ENCODE results near the gene ELP4. TPM values are rescaled to one million over a fixed set of nuclear protein-coding genes. Genes with fewer than 3 reads are reported as not detected.

ELP4 gene
- polyA plus RNA-seq, 1 donor, result 17.4 TPM

- DNase-seq (ENCODE audit: low read depth), result no peak
Measured at GRCh38 chr11:31809857-31810778, 300.6 kb downstream of the ELP4 start.

DNA sequence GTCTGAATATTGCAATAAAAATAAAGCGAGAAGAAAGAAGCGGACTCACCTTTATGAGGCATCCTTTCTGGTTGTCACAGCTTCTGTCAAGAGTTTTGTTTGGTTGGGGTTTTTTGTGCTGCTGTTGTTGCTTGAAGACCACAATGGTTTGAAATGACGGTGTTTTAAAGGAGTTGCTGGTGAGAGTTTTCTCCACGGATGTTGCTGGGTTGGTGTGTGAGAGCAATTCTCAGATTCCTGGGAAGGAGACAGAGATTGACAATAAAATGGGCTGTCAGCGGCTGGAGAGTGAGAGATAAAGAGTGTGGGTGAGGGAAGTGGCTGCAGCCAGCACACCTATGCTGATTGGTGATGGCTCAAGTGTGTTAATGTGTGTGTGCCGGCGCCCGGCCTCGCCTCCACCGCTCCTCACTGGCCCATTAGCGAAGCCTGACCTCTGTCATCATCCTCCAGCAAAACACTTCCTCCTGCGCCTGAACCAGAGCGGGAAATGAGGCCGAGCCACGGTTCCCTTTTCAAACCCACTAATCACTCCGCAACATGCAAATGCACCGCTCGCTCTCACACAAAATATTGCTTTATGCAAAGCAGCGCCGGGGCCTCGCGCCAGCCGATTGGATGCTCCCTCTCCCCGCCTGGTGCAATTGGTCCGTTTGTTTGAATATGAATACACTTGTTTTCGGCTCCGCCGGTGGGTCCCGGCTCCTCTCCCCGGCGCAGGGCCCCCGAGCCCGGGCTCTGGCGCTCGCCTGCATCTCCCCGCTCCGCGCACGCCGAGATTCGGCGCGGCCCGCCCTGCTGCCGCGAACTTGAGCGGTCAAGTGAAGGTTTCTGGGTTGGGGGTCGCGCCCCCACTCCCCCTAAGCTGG, 301.4 kb downstream of the ELP4 start, which contains the start of gene PAX6:
PAX6 (minus strand) TSS at position 544 of the 869 bp plus-strand sequence. CDS start 4,911 bp downstream, outside the sequence.
- DNase-seq (ENCODE audit: low read depth), result no peak

DNA sequence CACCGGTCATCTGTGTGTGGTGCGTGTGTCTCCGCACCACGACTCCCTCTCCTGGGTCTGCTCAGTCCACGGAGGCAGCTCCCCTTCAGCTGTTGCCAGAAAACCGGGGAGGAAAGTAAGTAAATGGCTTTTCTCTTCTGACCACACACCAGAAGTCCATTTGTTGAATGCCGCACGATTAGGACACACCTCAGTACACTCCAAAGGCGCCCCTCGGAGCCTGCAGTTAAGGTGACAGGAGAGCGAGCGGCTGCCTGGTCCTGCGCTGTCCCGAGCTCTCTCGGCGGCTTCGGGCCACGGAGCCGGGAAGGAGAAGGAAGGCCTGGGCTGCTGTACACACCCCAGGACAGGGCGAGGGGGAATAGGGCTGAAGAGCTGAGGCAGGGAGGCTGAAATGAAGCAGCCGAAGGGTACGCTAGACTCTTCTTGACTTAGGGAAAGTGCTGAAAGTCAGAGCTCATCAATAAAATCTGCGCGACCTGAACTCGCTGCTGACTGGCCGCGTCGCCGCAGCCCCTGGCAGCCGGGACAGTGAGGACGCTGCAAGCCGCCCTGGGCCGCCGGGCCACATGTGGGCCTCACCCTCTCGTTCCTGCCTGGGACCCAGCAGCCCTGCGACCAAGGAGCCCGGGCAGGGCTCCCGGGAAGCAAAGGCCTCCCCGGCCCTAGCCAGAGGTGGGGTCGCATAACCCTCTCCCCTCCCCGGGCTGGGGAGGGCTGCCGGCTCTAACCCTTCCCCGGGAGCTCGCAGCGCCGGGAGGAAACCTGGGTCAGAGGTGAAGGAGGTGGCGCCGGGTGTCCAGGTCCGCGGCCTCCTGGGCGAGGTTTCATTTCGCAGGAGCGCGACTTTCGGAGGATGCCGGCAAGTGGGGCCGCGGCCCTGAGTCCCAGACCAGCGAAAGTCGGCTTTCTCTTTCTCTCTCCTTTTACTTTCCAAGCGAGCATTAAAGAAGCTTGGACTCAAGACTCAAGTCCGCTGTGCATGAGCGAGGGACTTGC, 303.1 kb downstream of the ELP4 start:
- DNase-seq (ENCODE audit: low read depth), result no peak

DNA sequence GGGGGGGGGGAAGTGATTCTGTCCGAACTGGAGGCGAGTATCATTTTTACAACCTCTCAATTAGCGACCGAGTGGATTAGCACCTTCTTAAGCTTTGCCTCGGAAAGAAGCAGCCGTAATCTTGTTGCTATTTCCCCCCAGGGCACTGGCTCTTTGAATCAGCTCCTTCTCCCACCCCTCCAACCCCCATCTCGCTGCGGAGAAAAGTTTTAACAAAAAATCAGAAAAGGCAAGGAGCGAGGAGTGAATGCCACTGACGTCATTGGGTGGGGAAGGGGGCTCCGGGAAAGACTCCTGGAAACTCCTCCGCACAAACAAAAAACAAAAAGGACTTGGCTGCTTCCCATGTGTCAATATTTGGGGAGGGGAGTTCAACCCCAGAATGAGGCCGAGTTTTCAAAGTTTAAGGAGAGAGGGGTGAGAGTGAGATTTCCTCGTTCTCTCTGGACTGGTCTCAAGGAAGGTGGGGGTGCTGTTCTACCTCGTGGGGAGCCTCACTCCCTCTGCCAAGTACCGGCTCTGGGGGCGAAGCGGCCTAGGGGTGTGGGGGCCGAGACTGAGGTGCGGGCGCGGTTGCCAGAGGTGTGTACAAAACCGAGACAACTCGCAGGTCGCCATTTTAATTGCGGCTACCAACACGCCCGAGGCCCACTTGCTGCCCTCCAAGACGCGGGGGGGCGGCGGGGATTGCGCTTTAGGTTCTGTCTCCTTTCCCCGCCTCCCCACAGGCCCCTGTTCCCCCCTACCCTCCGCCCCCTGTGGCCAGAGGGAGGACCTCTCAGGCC, 304.0 kb downstream of the ELP4 start:
- DNase-seq (ENCODE audit: low read depth), result no peak

GRCh38 chr11:31814176-31814868, 304.8 kb downstream of the ELP4 start:
- no peak for DNase-seq (ENCODE audit: low read depth)

GRCh38 chr11:31815711-31816467, 306.3 kb downstream of the ELP4 start:
- DNase-seq (ENCODE audit: low read depth), result no peak

- DNase-seq (ENCODE audit: low read depth), result no peak
Measured at GRCh38 chr11:31816468-31817053, 307.0 kb downstream of the ELP4 start.

- no peak for DNase-seq (ENCODE audit: low read depth)
Measured at GRCh38 chr11:31817054-31817620, 307.6 kb downstream of the ELP4 start.

DNA sequence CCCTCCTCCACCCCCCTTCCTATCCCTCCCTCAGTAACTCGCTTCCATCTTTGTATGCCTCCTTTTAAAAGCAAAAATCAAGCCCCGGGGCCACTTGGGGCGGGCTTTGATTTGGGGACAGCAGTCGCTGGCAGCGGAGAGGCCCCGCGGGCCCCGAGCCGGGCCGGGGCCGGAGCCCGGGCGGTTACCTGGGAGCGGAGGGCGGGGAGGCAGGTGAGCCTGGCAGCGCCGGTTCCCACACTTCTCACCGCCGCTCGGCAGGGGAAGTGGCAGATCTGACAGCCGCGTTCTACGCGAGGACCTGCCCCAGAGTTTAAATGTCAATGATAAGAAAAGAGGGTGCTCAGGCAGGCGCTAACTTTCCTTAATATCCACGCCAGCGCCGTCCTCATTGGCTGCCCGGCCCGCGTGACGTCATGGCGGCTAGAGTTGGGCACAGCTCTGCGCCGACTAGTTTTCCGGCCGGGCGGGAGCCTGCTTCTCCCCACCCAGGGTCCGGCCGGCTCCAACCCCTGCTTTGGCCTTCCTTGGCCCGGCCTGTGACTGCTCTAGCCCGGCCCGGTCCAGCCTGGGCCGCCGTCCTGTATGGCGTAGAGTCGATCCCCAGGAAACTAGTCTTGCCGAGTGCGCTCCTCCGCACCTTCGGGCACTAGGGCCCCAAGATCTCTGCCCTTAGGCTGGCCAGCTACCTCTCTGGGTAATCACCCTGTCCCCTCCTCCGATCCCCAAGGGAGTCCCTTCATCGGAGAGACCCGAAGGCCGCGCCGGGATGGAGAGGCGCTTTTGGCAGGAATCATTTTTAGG, 308.3 kb downstream of the ELP4 start:
- DNase-seq (ENCODE audit: low read depth), result no peak

GRCh38 chr11:31818425-31818755, 308.8 kb downstream of the ELP4 start:
- DNase-seq (ENCODE audit: low read depth), result no peak

DNA sequence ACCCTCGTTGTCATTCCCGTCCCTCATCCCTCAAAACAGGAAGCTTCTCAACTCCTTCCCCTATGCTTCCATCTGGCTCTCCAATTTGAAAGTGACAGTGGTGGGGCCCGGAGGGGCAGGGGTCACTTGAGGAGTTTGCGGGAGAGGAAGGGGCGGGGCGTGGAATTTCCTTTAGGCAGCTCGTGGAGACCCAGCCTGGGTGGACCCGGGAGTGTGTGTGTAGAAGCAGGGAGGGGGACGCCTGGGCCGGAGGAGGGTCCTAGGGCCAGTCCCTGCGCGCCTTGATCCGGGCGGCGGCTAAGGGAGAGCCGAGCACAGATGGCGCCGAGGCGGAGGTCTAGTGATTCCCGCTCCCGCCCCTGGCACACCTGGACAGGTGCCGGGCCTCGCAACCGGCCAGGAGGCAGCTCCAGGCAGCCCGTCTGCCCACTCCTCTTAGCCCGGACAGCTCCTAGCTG, 309.3 kb downstream of the ELP4 start:
- no peak for DNase-seq (ENCODE audit: low read depth)

GRCh38 chr11:31819621-31820437, 310.3 kb downstream of the ELP4 start:
- DNase-seq (ENCODE audit: low read depth), result no peak

DNA sequence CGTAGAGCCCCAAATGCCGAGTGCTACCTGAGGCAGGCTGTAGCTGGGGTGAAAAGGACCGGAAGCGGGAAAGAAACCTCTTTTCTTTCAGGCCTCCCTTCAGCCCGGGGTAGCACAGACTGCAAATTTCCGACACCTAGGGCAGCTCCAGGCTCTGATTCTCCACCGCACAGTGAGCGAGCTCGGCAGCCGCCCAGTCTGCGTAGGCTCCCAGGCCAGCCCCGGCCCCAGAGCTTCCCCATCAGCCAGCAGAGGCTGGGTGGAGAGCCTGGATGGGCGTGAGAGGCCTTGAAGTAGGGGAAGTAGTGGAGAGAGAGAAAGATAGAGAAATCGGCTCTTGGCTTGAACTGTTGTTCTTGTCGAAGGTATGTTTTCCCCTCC, 310.9 kb downstream of the ELP4 start:
- DNase-seq (ENCODE audit: low read depth), result no peak

- no peak for DNase-seq (ENCODE audit: low read depth)
Measured at GRCh38 chr11:31821235-31821764, 311.7 kb downstream of the ELP4 start.

GRCh38 chr11:31821766-31822165, 312.2 kb downstream of the ELP4 start:
- no peak for DNase-seq (ENCODE audit: low read depth)

GRCh38 chr11:31822175-31822926, 312.8 kb downstream of the ELP4 start:
- no peak for DNase-seq (ENCODE audit: low read depth)

Measured in forelimb muscle (tissue), 1 donor.